ENCODE measurements around the gene GRB7.

Gene GRB7

GRCh38 chr17:39792526-39793221 lies 54.9 kb downstream of the GRB7 start:
- intact Hi-C loops (cut with micrococcal nuclease) = no loop called here
- H3K4me1 Mint-ChIP-seq (ENCODE audit: low read depth) = peaks cover 5% of the 10 kb centered on the region

GRCh38 chr17:39793301-39793872 lies 55.6 kb downstream of the GRB7 start:
- Mint-ChIP-seq H3K4me3 (no peak overlapping the region), H3K4me1 (ENCODE audit: low read depth) (peaks cover 5% of the 10 kb centered on the region), H3K9me3 (no peaks in the 10 kb centered on the region), H3K36me3 (ENCODE audit: low read depth) (no peaks in the 10 kb centered on the region), H3K27me3 (peaks cover 55% of the 10 kb centered on the region), H3K27ac (no peak overlapping the region)
- intact Hi-C loops (cut with micrococcal nuclease) = no loop called here

More at GRCh38 chr17:39792526-39793221, 54.9 kb downstream of the GRB7 start:
- Mint-ChIP-seq H3K27me3 (peaks cover 54% of the 10 kb centered on the region), H3K9me3 (no peaks in the 10 kb centered on the region), H3K27ac (no peak overlapping the region), H3K36me3 (ENCODE audit: low read depth) (no peaks in the 10 kb centered on the region), H3K4me3 (no peak overlapping the region)

GRCh38 chr17:39794249-39794970 lies 56.7 kb downstream of the GRB7 start:
- Mint-ChIP-seq H3K27me3 (peaks cover 57% of the 10 kb centered on the region), H3K9me3 (no peaks in the 10 kb centered on the region), H3K4me1 (ENCODE audit: low read depth) (peaks cover 5% of the 10 kb centered on the region), H3K36me3 (ENCODE audit: low read depth) (no peaks in the 10 kb centered on the region), H3K4me3 (no peak overlapping the region), H3K27ac (no peak overlapping the region)
- intact Hi-C loops (cut with micrococcal nuclease) = no loop called here

Measured in dendritic cell treated with granulocyte-macrophage colony-stimulating factor and Interleukin-4, amounts not matched to agents 40 ng/mL and 50 ng/mL, for 4 days (primary cell).